HepG2 (cell line): ENCODE results near the gene NARF. TPM values are rescaled to one million over a fixed set of nuclear protein-coding genes. Genes with fewer than 3 reads are reported as not detected.
A peak's percentile ranks its signal among the peaks of the same experiment; 100 is the strongest.

Experiments used
- ATAC-seq: fragments of 200-7000 bp; cut with Tn5 transposase; 3 replicates; pipeline ENCODE4 v1.9.1; 2020; ENCODE audit warnings: mild to moderate bottlenecking, moderate library complexity
- BruUV-seq: library from RNA; stranded (reverse); fragments of 400-500 nt; replicated peaks from 2 replicates; lab custom pipeline; 2021; lab: Mats Ljungman, UMichigan
- CTCF ChIA-PET: fragments of 300-600 bp; formaldehyde crosslinking; extraction: SDS; loops from one replicate; lab custom pipeline; 2021; ENCODE audit warnings: low total read pairs, inconsistent platforms, low intra/inter-chr PET ratio; lab: Yijun Ruan, JAX
- POLR2A ChIA-PET: fragments of 350-600 bp; sonication (Branson Sonifier 250); formaldehyde crosslinking; loops from one replicate; lab custom pipeline; 2020; ENCODE audit warnings: antibody characterized with exemption, inconsistent platforms; lab: Yijun Ruan, JAX
- DNase-seq: peaks from one replicate; pipeline ENCODE4 v3.0.0-alpha.2; 2015; ENCODE audit warnings: low spot score
- FAIRE-seq: peaks from 3 replicates; lab custom pipeline; 2011; peaks lifted over from hg19 to GRCh38; lab: Jason Lieb, UNC
- H2AFZ ChIP-seq: one replicate; pipeline ENCODE4 v1.6.1; 2011; ENCODE audit warnings: low read length, inconsistent platforms
- H3K27ac ChIP-seq: fragments of 300-600 bp; 3 replicates; pipeline ENCODE4 v1.8.0; 2011; ENCODE audit warnings: mixed run types, mild to moderate bottlenecking, mixed read lengths, low read length, inconsistent platforms; ENCODE audit not compliant: insufficient read depth; ENCODE audit errors: extremely low read length
- H3K27me3 ChIP-seq, 2 experiments: fragments of 200-600 bp in 1 of 2; 2 replicates in 1 of 2; 3 replicates in 1 of 2; pipeline versions ENCODE4 v1.6.0 to v1.8.0; 2011; ENCODE audit warnings: low read length in 2 of 2, mild to moderate bottlenecking in 2 of 2, moderate library complexity in 2 of 2, inconsistent platforms in 1 of 2; ENCODE audit not compliant: insufficient read depth in 2 of 2, control insufficient read depth in 1 of 2
- H3K36me3 ChIP-seq, 2 experiments: fragments of 200-600 bp in 1 of 2; replicated peaks in 1 of 2; 2 replicates in 1 of 2; 3 replicates in 1 of 2; pipeline versions ENCODE4 v1.5.1 to v1.8.0; 2011; ENCODE audit warnings: low read length in 2 of 2, inconsistent platforms in 1 of 2; ENCODE audit not compliant: insufficient read depth in 2 of 2, control insufficient read depth in 1 of 2
- H3K4me1 ChIP-seq: 2 replicates; pipeline ENCODE4 v1.5.1; 2012; ENCODE audit warnings: low read length, inconsistent platforms; ENCODE audit not compliant: insufficient read depth
- H3K4me2 ChIP-seq: 2 replicates; pipeline ENCODE4 v1.6.0; 2011; ENCODE audit warnings: low read depth, low read length, inconsistent platforms
- H3K4me3 ChIP-seq, 3 experiments: fragments of 200-600 bp in 1 of 3; sonication (generic), shearing (Covaris generic) in 1 of 3; replicated peaks in 1 of 3; 2 replicates each; pipeline ENCODE4 v1.5.1; 2011 to 2016; ENCODE audit warnings: low read length in 3 of 3, inconsistent platforms in 2 of 3, low read depth in 2 of 3, mild to moderate bottlenecking in 2 of 3, control low read depth in 1 of 3, mixed read lengths in 1 of 3; ENCODE audit not compliant: insufficient read depth in 1 of 3
- H3K79me2 ChIP-seq: one replicate; pipeline ENCODE4 v1.6.1; 2011; ENCODE audit warnings: low read length, inconsistent platforms; ENCODE audit not compliant: insufficient read depth
- H3K9ac ChIP-seq: 2 replicates; pipeline ENCODE4 v1.6.0; 2011; ENCODE audit warnings: mild to moderate bottlenecking, low read depth, low read length, inconsistent platforms; ENCODE audit not compliant: insufficient read depth
- H3K9me3 ChIP-seq: 2 replicates; pipeline ENCODE4 v1.5.1; 2012; ENCODE audit warnings: mild to moderate bottlenecking, low read length
- H4K20me1 ChIP-seq: 2 replicates; pipeline ENCODE4 v1.6.0; 2011; ENCODE audit warnings: inconsistent platforms, mild to moderate bottlenecking, low read length, moderate library complexity; ENCODE audit not compliant: insufficient read depth
- PRDM10 ChIP-seq: sonication (generic); formaldehyde crosslinking; IDR thresholded peaks from 2 replicates; pipeline ENCODE4 v1.4.0; 2020; ENCODE audit warnings: low read depth, missing genetic modification reagents
- ZNF770 ChIP-seq: sonication (generic); formaldehyde crosslinking; IDR thresholded peaks from 2 replicates; pipeline ENCODE4 v1.5.0; 2020; ENCODE audit warnings: mild to moderate bottlenecking, missing genetic modification reagents
- WGBS: methylation state at CpG from one replicate; pipeline ENCODE4 v1.1.6; 2017; ENCODE audit warnings: low lambda C conversion rate; 5-methylcytosine and 5-hydroxymethylcytosine counted together
- in situ Hi-C: cut with HindIII; loops from 2 replicates; pipeline ENCODE4 v1.10.0; 2017; ENCODE audit warnings: low pct_unique_long_range_greater_than_20kb; ENCODE audit not compliant: extremely low pct_ligation_motif_present
- intact Hi-C: fragments of 100-400 bp; cut with micrococcal nuclease; formaldehyde crosslinking; loops from one replicate; pipeline ENCODE4 v1.10.0; 2022; ENCODE audit not compliant: unreplicated experiment
- polyA plus RNA-seq, 8 experiments: library from polyadenylated mRNA; depleted of rRNA in 3 of 8; stranded (reverse) in 7 of 8; unstranded in 1 of 8; fragments of >200 nt; fragmentation: Illumina TruSeq in 4 of 8; extraction: Trizol in 4 of 8; gene quantifications; 2 replicates each; pipeline versions ENCODE4 v1.2.1 to v1.2.3, GENCODE V29; 2011 to 2016; ENCODE audit warnings: low read depth in 4 of 8, missing spikeins in 1 of 8, mixed read lengths in 1 of 8; ENCODE audit not compliant: insufficient read depth in 1 of 8
- total RNA-seq, 5 experiments: library from RNA; depleted of rRNA; stranded (reverse); fragments of >200 nt; fragmentation: Illumina TruSeq; extraction: Trizol; gene quantifications; 2 replicates each; pipeline ENCODE4 v1.2.3, GENCODE V29; 2016; ENCODE audit warnings: low read depth in 1 of 5

Gene NARF
- total and polyA plus RNA-seq, 2 of the 13 experiments (the other 11 are each of a cell fraction or from before 2014, with no cell fraction given): 61.1 to 144 TPM

GRCh38 chr17:82424863-82425159, 33.7 kb upstream of the NARF start:
- no peak for ATAC-seq
- Histone ChIP-seq H3K27ac (no peak overlapping the region), H2AFZ (no peak overlapping the region), H3K36me3 (peaks cover 2 to 19% of the 10 kb centered on the region in 2 experiments; a peak in 3 of 5 replicates), H3K4me3 (no peak overlapping the region), H3K79me2 (no peaks in the 10 kb centered on the region), H3K27me3 (no peaks in the 10 kb centered on the region), H3K4me1 (peaks cover 6% of the 10 kb centered on the region), H3K9me3 (peaks cover 9% of the 10 kb centered on the region), H3K4me2 (no peak overlapping the region), H3K9ac (no peak overlapping the region), H4K20me1 (no peaks in the 10 kb centered on the region; the same call in 1 of the 2 replicates)
- CTCF ChIA-PET: interaction anchor here (2.3 kb wide), 1 partner anchor 73 kb away, joined by 17 read pairs; no protein-coding TSS in a partner anchor
- 95% methylated on average over 2 of the region's 2 CpGs for WGBS
- BruUV-seq: no TSS peak
- POLR2A ChIA-PET: interaction anchor here (0.8 kb wide), 1 partner anchor 26 kb away, joined by 4 read pairs; no protein-coding TSS in a partner anchor
- in situ Hi-C loops (no loop called here), intact Hi-C loops (loop anchor here (2.0 kb wide), 1 partner anchor 72 kb away; no protein-coding TSS in a partner anchor)
- FAIRE-seq: no peak
- DNase-seq: no peak
- no peak for TF ChIP-seq PRDM10 (CRISPR knock-in tag)
- 0 out of 2 replicates have a peak, but pooled peaks have one; percentile 68 for TF ChIP-seq ZNF770 (CRISPR knock-in tag)
